HG03460 (cell line): ENCODE measurements around the gene TGIF2.
A peak's percentile ranks its signal among the peaks of the same experiment; 100 is the strongest.
"Not testable (repeated sequence)": the region's sequence is repeated elsewhere in the genome, so short reads cannot be mapped to it uniquely, and the experiment has no call there.

Experiments used
- ATAC-seq: cut with Tn5 transposase; IDR thresholded peaks from one replicate; pipeline ENCODE4 v1.9.1; 2021; ENCODE audit not compliant: unreplicated experiment

TGIF2 gene

DNA sequence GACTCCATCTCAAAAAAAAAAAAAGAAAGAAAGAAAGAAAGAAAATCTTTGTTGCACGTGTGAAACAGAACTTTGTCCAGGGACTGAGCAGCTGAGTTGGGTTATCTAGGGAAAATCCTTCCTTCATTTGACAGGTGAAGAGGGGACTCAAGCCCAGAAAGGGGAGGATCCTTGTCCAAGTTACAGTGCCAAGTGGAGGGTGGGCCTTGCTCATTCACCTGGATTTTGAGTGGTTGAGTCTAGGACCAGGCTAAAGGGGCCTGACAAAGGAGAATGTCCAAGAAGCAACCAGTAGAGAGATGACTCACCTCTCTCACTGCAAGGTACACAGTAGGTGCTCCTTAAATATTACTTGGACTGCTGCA lies 2.7 kb downstream of the TGIF2 start:
- no peak for ATAC-seq

DNA sequence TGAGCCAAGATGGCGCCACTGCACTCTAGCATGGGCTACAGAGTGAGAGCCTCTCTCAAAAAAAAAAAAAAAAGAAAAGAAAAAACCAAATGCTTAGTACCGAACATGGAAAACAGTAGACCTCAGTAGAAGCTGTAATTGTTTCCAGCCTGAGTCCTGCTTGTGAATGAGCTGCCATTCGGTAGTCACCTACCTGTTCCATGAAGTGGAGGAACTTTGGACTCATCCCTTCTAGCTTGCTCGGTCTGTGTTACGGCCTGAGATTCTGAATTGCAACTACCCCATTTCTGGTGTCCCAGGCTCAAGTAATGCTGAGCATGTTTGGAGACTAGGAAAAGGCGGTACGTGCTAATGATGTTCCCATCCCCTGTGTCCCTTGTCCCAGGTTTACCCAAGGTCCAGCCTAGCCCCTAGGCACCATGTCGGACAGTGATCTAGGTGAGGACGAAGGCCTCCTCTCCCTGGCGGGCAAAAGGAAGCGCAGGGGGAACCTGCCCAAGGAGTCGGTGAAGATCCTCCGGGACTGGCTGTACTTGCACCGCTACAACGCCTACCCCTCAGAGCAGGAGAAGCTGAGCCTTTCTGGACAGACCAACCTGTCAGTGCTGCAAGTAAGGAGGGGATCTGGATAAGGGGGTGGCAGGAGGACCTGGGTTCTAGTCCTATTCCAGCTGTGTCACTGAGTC lies 5.1 kb downstream of the TGIF2 start:
- no peak for ATAC-seq

DNA sequence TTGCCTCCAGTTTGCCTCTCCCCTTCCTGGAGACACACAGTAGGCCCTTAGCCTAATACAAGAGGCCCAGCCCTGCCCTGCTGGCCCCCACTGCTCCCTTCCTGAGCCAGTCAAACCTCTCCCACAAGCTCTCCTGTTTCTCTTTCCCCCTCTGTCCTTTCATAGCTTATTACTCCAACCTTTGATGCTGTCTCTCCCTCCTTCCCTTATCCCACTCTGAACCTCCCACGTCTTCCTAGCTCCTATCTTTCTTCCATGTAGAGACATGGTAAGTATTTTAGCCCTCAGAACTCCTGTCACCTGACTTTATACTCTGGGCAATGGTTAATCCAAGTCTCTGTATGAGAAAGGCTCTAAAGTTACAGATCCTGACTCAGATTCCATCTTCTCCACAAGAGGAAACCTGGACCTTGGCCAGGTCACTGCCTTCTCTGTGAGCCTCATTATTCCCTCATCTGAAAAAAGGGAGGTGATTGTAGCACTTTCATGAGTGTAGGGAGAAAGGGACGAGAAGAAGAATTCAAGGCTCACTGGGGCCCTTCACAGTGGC lies 6.7 kb downstream of the TGIF2 start:
- no peak for ATAC-seq

DNA sequence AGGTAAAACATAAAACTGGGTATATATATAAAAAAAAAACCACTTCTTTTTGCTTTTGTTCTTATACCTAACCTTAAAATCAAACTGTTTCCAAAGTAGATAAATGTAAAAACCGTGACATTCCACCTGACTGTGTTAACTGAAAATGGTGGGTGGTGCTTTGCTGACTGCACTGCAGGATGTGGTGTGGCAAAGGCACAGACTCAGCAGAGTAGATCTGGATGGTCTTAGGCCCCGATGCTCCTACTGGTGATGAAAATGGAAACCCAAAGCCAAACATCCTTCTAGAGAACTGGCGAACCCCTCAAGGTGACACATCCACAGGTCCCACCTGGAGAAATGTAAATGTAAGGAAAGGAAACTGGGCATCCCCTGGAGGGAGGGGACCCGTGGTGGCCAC lies 8.9 kb downstream of the TGIF2 start:
- ATAC-seq, result no peak

DNA sequence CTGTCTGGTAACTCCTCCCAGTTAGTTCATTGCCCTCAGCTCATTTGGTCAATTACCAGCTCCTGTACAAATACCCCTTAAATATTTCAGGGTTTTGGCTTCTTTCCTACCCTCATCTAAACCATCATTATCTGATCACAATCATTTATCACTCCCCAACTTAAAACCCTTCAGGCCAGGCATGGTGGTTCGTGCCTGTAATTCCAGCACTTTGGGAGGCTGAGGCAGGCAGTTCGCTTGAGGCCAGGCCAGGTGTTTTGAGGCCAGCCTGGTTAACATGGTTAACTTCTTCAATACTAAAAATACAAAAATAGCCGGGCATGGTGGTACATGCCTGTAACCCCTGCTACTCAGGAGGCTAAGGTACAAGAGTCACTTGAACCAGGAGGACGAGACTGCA lies 9.4 kb downstream of the TGIF2 start:
- ATAC-seq, result no peak

DNA sequence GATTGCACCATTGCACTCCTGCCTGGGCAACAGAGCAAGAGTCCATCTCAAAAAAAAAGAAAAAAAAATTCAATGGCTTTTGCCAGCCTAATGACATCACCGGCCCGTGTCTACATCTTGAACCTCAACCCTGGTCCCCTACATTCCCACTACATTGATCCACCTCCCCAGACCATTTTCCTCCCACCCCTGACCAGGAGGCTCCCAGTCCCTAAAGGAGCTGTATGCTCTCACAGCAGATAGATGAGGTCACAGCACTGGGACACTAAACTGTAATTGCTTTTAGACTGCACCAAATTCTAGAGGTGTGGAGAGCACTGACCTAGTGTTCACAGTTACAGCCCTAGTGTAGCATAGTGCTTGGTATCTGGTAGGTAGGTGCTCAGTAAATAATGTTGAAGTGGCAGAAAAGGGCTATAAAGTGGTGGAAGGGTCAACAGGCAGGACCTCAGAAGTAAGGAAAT lies 10.7 kb downstream of the TGIF2 start:
- ATAC-seq, result no peak

DNA sequence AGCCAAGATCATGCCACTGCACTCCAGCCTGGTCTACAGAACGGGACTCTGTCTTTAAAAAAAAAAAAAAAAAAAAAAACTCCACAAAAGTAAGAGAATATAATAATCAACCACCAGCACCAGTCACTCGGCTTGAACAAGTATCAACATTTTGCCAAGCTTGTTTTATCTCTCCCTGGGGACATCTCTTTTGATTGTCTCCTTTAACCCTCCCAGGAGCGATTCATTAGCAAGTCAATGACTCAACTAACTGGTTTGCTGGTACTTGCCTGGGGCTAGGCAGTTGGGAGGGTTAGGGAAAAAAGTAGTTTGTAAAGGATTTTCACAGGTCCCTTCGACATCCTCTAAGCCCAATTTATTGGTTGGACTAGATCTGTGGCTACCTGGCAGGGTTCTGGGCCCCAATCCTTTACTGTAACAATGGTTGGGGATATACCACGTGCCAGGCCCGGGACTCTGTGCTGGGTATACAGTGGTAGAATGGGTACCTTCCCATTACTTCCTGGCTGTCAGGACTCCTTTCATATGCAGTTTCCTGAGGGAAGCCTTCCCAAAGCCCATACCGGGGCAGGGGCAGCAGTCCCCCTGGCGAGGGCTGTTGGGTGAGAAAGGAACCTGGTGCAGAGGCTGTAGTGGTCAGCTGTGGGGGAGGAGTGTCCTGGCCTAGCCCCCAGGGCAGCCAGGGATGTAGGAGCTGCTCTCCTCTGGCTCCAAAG lies 12.2 kb downstream of the TGIF2 start:
- ATAC-seq, result no peak

DNA sequence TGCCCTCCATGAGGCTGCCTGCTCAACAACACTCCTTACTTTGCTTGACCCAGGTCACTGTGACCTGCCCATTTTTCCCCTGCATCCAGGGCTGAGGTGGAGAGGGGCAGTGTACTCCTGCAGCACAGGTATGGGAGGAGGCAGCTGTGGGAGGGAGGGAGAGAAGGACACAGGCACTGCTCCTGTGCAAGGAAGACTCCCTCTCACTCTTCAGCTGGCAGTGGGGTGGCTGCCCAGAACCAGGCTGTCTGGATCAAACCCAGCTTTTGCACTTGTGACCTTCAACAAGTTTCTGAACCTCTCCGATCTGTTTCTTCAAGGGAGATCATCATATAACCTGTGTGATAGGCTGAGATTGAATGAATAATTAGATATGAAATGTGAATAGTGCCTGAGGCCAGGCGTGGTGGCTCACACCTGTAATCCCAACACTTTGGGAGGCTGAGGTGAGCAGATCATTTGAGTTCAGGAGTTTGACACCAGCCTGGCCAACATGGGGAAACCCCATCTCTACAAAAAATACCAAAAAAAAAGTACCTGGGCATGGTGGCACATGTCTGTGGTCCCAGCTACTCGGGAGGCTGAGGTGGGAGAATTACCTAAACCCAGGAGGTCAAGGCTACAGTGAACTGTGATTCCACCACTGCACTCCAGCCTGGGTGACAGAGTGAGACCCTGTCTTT lies 14.1 kb downstream of the TGIF2 start:
- no peak for ATAC-seq

DNA sequence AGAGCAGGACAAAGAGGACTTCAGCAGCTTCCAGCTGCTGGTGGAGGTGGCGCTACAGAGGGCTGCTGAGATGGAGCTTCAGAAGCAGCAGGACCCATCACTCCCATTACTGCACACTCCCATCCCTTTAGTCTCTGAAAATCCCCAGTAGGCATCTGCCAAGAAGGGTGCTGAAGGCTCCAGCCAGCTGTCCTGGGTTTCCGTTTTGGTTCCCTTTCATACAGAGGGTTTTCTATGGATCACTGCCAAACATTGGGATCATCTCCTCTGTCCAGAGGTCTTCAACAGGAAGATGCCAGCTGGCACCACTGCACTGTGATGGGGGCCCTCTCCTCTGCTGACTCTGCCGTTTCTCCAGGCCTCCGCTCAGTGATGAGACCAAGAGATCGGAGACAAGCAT lies 17.9 kb downstream of the TGIF2 start:
- ATAC-seq, result no peak

DNA sequence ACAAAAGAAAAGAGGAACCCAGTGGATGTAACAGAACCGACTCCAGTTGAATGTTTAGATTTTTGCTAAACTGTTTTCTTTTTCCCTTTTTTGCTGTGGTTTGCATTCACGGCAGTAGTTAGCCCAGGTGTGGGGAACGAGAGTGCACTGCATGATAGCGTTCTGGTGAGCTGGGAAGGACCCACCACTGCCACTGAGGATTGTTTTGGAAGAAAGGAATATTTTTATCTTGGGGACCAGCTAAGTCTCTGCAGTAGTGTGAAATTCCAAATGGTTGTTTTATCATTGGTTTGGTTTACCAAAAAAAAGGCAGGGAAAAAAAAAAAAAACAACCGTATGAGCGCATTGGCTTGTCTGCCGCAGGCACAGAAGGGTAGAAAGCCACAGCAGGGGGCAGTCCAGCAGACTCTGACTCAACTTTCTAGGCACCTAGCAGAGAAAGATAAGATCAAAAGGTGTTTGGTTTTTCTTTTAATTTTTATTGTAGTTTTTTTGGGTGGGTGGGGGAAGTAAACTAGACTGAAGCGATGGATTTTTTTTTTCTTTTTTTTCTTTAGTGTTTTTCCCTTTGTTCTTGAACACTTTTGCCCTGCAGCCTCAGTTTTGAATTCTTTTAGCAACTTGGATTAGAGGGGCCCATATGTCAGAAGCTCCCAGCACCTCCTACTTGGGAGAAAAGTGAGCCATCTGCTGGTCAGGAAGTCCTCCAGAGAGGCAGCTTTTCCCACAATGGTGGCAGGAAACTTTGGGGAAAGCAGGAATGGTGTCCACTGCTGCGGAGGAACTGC lies 18.7 kb downstream of the TGIF2 start:
- ATAC-seq, result no peak

DNA sequence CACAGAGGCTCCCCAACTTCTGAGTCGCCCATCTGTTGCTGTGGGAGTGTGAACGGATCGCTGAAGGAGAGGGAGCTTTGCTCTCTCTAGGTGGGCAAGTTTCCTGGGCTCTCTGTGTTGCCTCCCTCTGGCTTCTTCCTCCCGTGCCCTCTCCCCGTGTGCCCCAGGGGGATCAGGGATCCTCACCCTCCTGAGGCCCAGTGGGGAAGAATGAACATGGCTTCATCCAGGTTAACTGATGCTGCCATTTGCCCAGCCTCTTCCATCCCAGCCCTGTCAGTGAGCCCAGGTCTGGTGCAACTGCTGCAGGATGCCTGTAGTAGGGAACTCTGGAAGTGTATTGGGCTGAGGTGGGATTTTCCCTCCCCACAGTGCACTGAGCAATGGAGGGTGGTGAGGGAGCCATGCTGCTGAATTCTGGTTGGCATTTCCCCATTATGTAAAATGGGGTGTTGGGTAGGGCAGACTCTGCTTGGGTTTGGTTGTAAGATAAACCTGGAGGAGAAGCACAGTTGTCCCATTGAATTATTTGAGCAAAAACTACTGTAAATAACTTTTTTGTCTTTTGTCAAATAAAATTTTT lies 20.0 kb downstream of the TGIF2 start:
- no peak for ATAC-seq

DNA sequence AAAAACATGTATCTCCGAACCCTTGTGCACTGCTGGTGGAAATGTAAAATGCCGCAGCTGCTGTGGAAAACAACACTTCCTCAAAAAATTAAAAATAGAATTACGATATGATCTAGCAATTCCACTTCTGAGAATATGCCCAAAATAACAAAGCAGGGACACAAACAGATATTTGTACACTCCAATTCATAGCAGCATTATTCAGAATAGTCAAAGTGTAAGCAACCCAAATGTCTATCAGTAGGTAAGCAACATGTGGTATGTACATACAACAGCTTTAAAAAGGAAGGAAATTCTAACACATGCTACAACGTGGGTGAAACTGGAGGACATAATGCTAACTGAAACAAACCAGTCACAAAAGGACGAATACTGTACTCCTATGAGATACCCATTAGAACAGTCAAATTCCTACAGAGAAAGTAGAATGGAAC lies 26.5 kb downstream of the TGIF2 start:
- ATAC-seq, result no peak

DNA sequence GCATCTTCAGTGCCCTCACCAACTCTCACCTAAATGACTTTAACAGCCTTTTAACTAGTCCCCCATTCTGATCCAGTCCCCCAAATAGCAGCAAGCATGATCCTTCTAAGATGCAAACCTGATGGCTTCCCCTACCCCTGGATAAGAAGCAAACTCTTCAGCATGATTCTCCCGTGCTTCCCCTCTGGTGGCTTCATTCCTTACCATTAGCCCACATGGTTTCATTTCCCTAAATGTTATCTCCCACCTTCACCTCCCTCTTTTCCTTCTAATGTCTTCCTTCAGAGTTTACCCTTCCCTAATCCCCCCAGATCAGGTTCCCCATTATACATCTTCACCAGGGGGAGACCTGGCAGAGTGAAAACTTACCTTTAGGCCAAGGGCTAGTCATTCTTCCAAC lies 28.1 kb downstream of the TGIF2 start:
- no peak for ATAC-seq

DNA sequence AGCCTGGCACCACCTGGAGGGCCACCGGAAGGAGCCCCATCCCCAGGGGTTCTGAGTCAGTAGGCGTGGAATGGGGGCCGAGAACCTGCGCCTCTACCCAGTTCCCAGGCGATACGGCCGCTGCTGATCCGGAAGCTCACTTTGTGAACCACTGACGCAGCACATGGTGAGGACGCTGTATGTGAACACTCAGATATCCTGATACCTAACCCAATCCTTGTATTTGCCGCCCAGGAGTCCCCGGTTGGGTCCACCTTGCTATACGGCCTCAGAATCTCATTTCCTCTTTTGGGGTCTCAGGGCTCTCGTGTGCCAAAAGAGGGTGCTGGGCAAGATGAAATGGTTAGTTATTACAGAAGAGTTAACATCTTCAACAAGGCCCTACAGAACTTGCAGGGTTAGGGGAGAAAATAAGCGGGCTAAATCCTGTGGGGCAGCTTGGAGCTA lies 31.6 kb downstream of the TGIF2 start:
- ATAC-seq, result peak; percentile 46

DNA sequence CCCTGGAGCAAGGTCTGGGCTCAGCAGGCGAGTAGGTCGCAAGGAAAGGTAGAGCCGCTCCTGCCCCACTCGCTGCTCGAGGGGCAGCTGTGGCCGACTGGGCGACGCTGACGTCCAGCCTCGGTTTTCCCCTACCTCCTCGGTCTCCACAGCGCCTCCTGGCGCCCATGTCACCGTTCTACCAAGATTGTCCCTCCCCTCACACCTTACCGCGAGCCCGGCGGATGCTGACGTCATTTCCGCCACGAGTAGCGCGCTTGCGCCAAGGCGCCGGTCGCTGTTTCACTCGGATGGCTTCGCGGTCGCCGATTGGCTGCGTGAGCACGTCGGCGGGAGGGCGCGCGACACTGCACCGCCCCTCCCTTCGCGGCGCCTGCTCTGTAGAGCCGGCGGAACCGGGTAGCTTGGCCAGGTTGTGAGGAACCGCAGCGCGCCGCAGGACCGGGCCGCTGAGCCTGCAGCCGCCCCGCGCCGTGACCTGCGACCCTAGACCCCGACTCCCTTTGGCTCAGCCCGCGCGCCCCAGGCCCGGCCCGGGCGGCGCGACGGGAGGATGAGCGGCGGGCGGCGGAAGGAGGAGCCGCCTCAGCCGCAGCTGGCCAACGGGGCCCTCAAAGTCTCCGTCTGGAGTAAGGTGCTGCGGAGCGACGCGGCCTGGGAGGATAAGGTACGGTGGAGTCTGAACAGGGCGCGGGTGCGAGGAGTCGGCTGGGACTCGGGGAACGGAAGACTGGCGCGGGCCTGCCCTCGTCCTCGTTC lies 32.2 kb downstream of the TGIF2 start, which contains the start of gene RAB5IF:
TSS of gene RAB5IF (plus strand) at position 381 of the 759 bp plus-strand sequence. CDS start at position 554, 173 bp downstream.
- ATAC-seq, result peak; percentile 80

DNA sequence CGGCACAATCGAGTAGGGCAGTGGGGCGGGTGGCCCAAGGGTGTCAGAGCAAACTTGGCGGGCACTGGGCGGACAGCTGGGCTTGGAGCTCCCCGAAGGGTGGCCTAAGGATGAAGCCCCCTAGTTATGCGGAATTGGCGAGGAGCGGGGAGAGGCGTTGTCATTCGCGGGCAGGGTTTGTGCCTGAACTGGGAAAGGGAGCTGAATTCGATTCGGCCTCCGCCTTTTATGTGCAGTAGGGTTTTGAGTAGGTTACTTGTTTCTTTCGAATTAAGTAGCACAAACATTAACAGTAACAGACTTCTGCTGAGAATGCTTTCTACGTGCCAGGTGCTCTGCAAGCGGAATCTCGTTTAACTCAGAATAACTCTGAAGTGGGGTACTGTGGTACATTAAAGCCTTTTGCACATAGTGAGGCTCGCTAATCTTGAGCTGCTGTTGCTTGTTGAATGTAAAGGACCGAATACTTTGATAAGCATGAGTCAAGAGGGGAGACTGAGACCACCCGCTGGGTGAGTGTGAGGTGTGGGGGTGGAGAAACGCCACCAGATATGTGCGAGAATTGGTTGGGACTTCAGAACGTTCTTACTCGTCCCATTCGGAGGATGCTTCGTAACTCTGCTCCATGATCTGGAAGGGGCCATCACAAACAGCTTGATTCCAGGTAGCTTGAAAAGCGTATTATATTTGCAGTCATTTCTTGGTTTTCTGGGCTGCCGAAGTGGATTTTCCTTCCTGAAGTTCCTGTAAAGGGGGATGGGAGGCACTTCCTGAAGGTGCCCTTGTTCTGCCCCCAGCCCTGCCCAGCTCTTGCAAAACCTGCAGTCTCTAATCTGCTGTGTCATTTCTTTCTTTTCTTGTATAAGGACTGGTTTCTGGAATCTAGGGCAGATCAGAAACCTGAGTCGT lies 33.0 kb downstream of the TGIF2 start:
- ATAC-seq, result peak; percentile 11

DNA sequence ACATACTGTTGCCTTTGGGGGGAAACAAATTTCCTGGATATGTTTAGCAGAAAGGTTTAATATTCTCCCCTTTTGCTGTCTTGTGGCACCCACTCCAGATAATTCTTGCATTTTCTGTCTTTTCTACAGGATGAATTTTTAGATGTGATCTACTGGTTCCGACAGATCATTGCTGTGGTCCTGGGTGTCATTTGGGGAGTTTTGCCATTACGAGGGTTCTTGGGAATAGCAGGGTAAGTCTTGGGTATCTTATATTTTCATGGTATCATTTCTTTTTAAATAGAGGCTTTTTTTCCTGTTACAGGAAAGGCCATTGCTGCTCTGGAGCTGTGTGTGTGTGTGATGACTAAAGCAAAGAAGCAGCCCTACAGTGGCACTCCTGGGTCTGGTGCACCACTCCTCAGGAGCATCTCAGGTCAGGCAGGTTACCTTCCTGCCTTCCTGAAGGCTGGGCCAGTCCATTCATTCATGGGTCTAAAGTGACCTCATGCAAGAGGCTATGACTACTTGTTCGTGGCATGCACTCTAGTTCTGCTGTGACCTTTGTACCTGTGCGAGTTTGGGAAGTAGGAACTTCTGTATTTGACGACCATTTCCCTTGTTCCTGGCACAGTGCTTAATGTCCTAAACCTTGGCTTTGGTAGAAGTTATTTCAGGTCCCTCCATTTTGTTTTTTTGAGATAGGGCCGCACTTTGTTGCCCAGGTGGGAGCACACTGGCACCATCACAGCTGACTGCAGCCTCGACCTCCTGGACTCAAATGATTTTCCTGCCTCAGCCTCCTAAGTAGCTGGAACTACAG lies 34.4 kb downstream of the TGIF2 start:
- ATAC-seq, result no peak

DNA sequence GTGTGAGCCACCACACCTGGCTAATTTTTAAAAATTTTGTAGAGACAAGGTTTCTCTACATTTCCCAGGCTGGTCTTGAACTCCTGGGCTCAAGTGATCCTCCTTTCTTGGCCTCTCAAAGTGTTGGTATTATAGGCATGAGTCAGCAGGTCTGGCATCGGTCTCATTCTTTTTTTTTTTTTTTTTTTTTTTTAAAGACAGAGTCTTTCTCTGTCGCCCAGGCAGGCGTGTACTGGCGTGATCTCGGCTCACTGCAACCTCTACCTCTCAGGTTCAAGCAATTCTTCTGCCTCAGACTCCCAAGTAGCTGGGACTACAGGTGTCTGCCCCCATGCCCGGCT lies 35.0 kb downstream of the TGIF2 start:
- ATAC-seq, result not testable (repeated sequence)
